ENCODE data around the gene MAP7D2.

MAP7D2 gene

DNA sequence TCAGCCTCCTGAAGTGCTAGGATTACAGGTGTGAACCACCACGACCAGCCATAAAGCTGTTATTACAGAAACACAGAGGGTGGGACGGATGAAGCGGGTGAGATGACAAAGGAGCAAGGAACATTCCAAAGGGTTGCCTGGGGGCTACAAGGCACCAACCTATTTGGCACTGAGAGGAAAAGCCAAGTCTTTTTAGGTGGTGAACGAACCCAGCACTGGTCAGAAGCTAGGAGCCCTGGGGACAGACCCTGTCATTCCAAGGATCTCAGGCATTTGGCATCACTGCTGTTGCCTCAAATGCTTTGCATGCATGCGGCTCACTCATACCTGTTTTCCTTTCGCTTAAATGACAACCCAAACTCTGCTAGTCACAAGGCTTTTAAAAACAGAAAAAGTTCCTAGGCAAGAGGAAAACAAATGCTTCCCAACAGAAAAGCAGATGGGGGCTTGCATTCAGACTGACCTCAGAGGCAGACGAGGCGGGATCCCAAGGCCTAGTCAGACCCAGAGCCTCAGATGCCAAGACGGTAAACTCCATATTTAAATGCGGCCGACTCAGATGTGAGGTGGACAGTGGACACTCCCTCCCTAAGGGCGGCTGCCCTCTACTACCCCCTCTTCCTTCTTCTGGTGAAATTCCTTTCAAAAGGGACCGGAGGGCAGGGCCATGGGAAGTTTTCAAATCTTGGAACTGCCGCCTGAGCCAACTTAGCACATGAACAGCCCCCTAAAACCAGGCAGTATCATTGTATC lies 4.5 kb downstream of the MAP7D2 start:
- DNase-seq (ENCODE audit: low read depth) = no peak

- no peak for DNase-seq (ENCODE audit: low read depth)
Observed at GRCh38 chrX:20111271-20111670, 5.4 kb downstream of the MAP7D2 start.

GRCh38 chrX:20101934-20102581 lies 14.6 kb downstream of the MAP7D2 start:
- DNase-seq (ENCODE audit: low read depth) = no peak

DNA sequence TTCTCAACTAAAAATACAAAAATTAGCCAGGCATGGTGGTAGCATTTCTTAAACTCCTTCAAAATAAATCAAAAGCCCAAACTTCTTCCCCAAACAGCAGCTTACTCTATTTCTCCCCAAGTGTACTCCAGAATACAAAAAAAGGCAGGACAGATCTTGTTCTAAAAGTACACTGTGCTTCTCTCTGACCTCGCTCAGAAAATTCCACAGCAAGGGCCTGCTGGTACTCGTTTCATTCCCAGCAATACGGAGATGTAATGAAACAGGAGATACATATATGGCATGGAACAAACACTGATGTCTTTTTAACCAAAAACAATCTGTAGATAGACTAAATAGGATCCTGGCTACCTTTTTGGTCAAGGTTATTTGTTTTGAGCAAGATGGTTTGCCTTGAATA lies 25.2 kb downstream of the MAP7D2 start:
- no peak for DNase-seq (ENCODE audit: low read depth)

- no peak for DNase-seq (ENCODE audit: low read depth)
Observed at GRCh38 chrX:20089845-20090244, 26.9 kb downstream of the MAP7D2 start.

DNA sequence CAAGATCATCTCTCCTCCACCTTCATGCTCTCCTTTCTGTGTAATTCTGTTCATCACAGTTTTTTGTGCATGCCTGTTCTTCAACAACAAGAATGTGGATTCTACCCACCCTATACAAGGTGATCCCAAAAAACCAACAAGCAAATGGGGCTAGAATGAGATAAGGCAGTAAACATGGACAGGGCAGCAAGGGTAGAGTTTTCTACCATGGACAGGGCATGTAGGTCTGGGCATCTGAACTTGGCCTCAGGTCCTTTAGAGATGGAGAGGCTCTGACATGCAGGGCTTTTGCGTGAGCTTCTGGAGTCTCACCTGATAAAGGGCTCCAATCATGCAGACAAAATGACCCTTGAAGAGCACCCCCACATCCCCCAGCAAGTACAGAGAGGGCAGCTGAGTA lies 36.4 kb downstream of the MAP7D2 start:
- DNase-seq (ENCODE audit: low read depth) = no peak

DNA sequence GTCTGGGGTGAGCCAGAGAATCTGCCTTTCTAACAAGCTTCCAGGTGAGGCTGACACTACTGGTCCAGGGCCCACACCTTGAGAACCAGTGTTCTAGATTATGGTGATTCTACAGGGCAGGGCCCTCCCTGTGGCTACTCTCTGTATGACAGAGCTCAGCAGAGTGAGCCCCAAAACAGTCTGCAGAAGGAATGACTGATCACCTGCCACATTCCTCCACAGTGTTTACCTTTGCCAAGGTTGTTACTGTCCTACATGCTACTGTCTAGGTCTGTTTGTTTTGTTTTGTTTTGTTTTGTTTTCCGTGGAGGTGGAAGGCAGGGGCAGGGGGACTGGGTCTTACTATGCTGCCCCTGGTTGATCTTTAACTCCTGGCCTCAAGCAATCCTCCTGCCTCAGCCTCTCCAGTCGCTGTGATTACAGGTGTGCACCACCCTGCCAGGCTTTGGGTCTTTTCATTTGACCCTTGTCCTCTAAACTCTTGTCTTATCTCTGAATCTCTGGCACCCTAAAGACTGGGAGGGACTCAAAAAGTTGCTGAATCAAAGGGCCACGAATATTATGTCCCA lies 45.1 kb downstream of the MAP7D2 start:
- DNase-seq (ENCODE audit: low read depth) = no peak

DNA sequence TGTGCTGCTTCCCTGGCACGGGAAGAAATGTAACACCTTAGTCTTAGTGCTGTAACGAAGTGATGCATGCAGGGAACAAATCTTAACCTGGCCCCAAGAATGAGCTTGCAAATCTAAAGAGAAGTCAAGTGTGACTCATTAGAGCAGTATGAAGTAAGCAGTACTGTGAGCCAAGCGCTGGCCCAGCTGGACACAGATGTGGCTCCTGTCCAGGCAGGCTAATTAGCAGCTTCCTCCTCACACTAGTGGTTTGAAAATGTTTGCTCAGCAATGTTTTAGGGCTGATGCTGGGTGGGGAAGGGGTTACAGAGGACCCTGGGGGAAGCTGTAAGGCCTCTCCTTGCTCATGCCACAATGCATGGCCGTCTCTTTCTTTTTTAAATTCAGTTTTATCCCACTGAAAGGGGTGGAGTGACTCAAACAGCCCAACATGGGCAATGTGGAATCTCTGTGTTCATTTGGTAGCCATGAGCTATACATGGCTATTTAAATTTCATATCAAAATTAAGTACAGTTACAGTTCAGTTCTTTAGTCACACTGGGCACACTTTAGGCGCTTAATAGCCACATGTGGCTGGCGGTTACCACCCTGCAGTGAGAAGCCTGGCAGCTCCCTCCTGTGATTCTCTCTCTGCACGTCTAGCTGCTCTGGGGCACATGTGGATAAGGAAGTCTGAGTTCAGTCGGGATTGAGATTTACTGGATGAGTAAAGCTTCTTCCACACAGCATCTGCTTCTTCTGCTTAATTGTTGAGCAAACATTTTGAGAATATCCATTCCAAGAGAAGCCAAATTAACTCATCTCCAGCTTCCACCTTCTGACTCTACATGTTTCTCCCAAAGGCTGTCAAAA lies 48.8 kb downstream of the MAP7D2 start:
- DNase-seq (ENCODE audit: low read depth) = no peak

DNA sequence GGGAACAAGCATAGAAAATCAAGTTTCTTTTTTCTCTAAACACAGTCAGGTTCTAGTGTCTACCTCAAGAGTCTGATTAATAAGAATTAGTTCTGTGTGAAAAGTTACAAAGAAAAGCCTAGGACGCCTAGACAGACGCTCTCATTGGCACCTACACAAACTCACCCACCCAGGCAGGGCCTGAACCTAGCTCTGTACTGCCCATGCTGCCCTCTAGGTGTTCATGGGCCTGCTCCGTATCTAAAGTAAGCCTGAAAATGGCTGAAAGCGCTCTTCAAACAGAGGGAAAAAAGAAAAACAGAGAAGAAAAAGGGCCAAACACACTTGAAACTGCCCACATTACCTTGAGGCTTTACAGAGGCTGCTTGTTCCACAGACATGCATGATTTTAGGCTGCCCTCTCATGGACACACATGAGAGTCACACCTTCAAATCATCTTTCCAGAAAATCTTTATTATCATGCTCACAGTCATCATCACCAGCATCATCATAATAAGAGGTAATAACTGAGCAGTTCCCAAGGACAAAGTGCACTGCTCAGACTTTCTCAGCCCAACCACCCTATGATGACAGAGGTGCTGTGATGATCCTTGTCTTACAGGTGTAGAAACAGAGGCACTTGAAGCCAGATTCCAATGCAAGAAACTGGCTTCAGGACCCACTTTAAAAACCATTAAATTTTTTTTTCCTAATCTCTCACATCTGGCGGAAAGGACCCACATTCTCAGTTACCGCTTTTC lies 49.6 kb downstream of the MAP7D2 start:
- DNase-seq (ENCODE audit: low read depth) = no peak

GRCh38 chrX:20063716-20064351 lies 52.9 kb downstream of the MAP7D2 start:
- no peak for DNase-seq (ENCODE audit: low read depth)

- DNase-seq (ENCODE audit: low read depth) = no peak
Observed at GRCh38 chrX:20063153-20063552, 53.6 kb downstream of the MAP7D2 start.

DNA sequence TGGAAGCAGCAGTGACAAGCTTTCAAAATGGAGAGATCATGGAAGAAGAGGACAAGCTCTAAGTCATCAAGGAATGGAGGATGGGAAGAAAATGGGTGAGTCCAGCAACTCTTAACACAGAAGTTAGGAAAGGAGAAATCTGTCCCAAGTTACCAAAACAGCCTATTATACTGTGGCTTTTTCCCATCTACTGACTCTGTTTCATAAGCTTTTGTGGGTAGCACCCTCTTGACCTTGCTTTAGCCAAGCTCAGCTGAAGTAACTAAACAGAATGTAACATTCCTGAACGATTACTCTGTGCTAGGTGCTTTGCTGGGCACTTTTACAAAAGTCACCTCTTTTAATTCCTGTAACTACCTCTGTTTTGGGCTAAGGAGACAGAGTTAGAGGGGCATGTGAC lies 54.9 kb downstream of the MAP7D2 start:
- DNase-seq (ENCODE audit: low read depth) = no peak

DNA sequence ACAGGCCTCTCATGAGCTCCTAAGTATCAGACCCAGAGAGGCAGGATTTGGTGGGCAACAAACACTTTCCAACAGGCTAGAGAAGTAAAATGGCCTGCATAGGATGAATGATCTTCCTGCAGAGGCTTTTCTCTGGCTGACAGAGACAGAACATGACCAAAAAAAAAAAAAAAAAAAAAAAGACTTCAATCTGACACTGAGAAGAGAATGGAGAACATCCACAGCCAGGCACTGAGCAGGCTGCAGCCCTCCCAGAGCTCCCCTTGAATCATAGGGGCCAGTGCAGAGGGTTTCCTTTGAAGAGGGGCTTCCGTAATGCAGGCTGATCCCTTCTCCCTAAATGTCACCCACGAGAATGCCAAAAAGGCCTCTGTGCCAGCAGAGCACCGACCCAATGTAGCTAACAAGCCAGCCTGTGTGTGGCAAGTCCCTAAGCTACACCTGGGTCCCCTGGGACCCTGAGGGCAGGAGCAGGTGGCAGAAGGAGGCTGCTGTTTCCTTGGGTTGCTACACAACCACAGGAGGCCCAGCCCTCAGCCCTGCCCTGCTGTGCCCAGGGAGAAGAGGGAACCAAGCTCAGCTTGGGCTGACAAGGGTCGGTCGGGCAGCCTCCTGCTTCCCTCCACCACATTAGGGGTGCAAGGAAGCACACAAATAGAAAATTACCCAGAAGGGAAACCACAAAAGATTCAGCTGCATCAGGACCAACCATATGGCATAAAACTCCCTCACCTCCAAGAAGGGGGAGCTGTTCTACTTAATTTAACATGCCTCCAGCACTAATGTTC lies 55.6 kb downstream of the MAP7D2 start:
- DNase-seq (ENCODE audit: low read depth) = no peak

DNA sequence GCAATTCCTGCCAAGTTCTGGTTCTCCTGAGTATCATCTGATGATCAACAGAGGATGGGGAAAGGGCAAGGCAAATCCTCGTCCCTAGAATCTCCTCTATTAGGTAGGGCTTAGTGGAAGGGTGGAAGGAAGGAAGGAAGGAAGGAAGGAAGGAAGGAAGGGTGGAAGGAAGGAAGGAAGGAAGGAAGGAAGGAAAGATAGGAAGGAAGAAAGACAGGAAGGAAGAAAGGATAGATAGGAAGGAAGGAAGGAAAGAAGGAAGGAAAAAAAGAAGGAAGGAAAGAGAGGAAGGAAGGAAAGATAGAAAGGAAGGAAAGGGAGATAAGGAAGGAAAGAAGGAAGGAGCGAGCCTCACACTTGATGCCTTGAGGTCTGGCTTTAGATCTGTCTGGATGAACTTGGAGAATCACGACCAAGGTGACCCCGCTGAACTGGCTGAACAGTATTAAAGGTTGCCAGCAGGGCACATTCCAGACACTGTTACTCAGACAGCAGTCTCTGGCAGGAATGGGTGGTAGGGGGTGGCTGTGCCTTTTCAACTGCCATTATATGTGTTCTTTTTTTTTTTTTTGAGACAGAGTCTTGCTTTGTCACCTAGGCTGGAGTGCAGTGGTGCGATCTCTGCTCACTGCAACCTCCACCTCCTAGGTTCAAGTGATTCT lies 57.1 kb downstream of the MAP7D2 start:
- no peak for DNase-seq (ENCODE audit: low read depth)

DNA sequence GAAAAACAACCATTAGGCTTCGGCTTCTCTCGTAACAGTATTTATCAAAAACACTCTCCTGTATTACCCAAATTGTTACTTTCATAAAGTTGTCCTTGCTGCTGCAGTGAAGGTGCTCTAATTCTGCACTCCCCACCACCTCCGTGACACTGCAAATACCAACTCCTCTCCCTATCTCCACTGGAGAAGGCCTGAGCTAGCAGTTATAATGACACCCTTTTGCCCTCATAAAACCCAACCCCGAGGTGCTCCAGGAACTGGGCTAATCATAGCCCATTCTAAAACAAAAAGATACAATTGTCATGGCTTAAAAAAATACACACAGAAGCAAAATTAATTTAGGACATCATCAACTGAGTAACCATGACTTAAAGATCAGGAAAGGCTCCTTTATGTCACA lies 59.2 kb downstream of the MAP7D2 start:
- DNase-seq (ENCODE audit: low read depth) = no peak

DNA sequence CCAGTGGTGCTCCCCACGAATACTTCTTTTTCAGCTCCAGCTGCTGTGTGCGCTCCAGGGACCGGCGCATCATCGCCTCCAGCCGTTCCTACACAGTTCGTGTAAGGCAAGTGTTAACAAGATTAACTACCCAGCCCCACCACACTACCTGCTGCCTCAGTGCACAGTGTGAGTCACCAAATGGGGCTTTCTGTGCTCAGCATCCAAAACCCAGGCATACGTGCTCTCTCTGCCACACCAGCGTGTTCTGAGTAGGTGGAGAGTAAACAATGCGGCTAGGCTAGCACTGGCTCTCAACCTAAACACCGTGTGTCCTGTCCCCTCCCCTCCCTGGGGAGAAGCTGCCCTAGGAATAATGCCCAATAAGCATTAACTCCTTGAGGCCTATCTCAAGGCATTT lies 60.0 kb downstream of the MAP7D2 start:
- no peak for DNase-seq (ENCODE audit: low read depth)

- DNase-seq (ENCODE audit: low read depth) = no peak
Observed at GRCh38 chrX:20053537-20053936, 63.2 kb downstream of the MAP7D2 start.

DNA sequence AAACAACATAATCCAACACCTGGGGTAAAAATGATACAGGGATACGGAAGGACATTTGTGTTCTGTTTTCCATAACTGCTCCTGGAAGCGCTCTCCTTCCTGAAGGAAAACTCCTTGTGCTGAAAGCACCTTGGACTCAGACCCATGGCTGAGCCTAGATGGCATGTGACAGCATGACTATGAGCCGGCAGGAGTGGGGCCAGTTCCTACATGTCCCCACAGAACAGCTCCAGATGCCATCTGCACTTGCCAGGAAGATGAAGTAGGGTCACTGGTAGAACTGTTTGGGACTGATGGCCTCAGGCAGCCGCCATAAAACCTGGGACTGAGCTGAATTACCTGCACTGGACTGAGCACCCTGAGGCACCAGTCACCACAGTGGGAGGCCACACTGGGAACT lies 69.8 kb downstream of the MAP7D2 start:
- DNase-seq (ENCODE audit: low read depth) = no peak

GRCh38 chrX:20046223-20046622 lies 70.5 kb downstream of the MAP7D2 start:
- DNase-seq (ENCODE audit: low read depth) = no peak

DNA sequence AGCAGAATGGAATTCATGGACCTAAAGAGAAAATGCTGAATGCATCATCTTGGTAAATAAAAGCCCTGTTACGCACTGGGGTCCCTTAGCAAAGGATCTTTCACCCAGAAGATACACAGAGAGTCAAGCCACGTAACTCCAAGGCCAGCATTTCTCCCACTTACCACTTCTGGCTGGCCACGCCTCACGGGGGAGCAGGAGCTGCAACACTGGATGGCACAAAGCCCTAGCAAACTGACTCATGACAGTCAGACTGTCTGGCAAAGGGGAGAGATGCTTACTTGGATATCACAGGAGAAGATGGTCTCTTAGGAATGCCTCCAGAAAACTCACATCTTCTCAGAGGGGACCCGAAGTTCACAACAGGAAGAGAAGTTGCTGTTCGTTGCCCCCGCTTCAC lies 74.5 kb downstream of the MAP7D2 start:
- DNase-seq (ENCODE audit: low read depth) = no peak
